Esophagus muscularis mucosa (tissue), 4 donors: Measurements from ENCODE around the gene PPP4R3A. TPM values are rescaled to one million over a fixed set of nuclear protein-coding genes. Genes with fewer than 3 reads are reported as not detected.
"Not testable (repeated sequence)": the region's sequence is repeated elsewhere in the genome, so short reads cannot be mapped to it uniquely, and the experiment has no call there.

Source experiments
- DNase-seq: peaks from one replicate; pipeline ENCODE4 v3.0.0-alpha.2; 2017; ENCODE audit errors: extremely low spot score
- H3K27ac ChIP-seq, 4 donors: fragments of 200-600 bp; sonication (generic); replicated peaks in 1 of 4; 1 replicate in 3 of 4; 2 replicates in 1 of 4; pipeline ENCODE4 v1.5.1; 2016 to 2019; ENCODE audit warnings: mild to moderate bottlenecking in 1 of 4
- H3K27me3 ChIP-seq, 4 donors: fragments of 200-600 bp; sonication (generic); one replicate each; pipeline versions ENCODE4 v1.5.1 to v1.6.0; 2016 to 2019
- H3K36me3 ChIP-seq, 4 donors: fragments of 200-600 bp; sonication (generic); one replicate each; pipeline ENCODE4 v1.5.1; 2016 to 2019
- H3K4me1 ChIP-seq, 4 donors: fragments of 200-600 bp; sonication (generic); one replicate each; pipeline ENCODE4 v1.5.1; 2016 to 2019
- H3K4me3 ChIP-seq, 4 donors: fragments of 200-600 bp; sonication (generic); 1 replicate in 2 of 4; 2 replicates in 2 of 4; pipeline ENCODE4 v1.5.1; 2016 to 2019; ENCODE audit warnings: mild to moderate bottlenecking in 4 of 4, moderate library complexity in 1 of 4
- H3K9me3 ChIP-seq, 4 donors: fragments of 200-600 bp; sonication (generic); 1 replicate in 3 of 4; 2 replicates in 1 of 4; pipeline ENCODE4 v1.5.1; 2016 to 2019
- EP300 ChIP-seq: sonication (generic); formaldehyde crosslinking; IDR thresholded peaks from one replicate; pipeline ENCODE4 v1.6.1; 2017; ENCODE audit warnings: antibody characterized with exemption
- POLR2A ChIP-seq: fragments of 450-650 bp; IDR thresholded peaks from one replicate; pipeline ENCODE4 v1.6.1; 2017; ENCODE audit warnings: antibody characterized with exemption, moderate library complexity, mild to moderate bottlenecking, low read depth
- POLR2AphosphoS5 ChIP-seq, 2 donors: sonication (generic); formaldehyde crosslinking; IDR thresholded peaks; one replicate each; pipeline ENCODE4 v1.6.1; 2017; ENCODE audit warnings: antibody characterized with exemption in 2 of 2
- WGBS: methylation state at CpG from one replicate; pipeline ENCODE4 v1.1.5; 2018; 5-methylcytosine and 5-hydroxymethylcytosine counted together
- intact Hi-C: fragments of 100-400 bp; cut with DNase I; formaldehyde crosslinking; loops from one replicate; pipeline ENCODE4 v1.15.1; 2023
- total RNA-seq, 4 donors: library from RNA; depleted of rRNA; stranded (reverse); fragments of >200 nt; gene quantifications; one replicate each; pipeline versions ENCODE4 v1.1.0 to v1.2.1, GENCODE V29; 2016
- TF ChIP-seq, protein P1 (sequence below), 3 experiments: fragments of 200-600 bp in 2 of 3; fragments of 450-650 bp in 1 of 3; sonication (generic) in 2 of 3; IDR thresholded peaks; one replicate each; pipeline ENCODE4 v1.5.1; 2017 to 2019; ENCODE audit warnings: antibody characterized with exemption in 3 of 3, mild to moderate bottlenecking in 2 of 3, moderate library complexity in 1 of 3

The PPP4R3A gene
- total RNA-seq, 4 donors from 2014 or later = 60.2 to 78.5 (median 70.4) TPM

DNA sequence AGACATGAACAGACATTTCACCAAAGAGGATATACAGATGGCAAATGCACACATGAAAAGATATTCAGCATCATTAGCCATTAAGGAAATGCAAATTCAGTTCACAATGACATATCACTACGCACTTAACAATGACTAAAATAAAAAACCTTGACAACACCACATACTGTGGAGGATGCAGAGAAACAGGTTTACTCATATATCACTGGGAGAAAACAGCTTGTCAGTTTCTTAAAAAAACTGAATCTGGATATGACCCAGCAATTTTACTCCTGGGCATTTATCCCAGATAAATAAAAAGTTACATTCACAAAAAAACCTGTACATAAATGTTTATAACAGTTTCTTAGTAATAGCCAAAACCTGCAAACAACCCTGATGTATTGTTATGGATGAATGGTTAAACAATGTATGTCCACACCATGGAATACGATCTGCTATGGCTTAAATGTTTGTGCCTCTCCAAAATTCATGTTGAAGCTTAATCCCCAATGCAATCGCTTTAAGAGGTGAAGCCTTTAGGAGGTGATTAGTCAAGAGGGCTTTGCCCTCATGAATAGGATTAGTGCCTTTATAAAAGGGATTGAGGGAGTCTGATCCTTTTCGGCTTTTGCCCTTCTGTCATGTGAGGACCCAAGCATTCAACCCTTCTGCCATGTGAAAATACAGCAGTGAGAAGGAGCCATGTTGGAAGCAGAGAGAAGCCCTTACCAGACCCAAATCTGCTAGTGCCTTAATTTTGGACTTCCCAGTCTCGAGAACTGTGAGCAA, 36.0 kb upstream of the PPP4R3A start:
- H3K36me3 ChIP-seq = no peaks in the 10 kb centered on the region
- peaks cover 0 to 7% (median 0%) of the 10 kb centered on the region in 4 donors for H3K27me3 ChIP-seq
- WGBS = 64% methylated on average over 5 of the region's 5 CpGs
- TF ChIP-seq, protein P1, sequence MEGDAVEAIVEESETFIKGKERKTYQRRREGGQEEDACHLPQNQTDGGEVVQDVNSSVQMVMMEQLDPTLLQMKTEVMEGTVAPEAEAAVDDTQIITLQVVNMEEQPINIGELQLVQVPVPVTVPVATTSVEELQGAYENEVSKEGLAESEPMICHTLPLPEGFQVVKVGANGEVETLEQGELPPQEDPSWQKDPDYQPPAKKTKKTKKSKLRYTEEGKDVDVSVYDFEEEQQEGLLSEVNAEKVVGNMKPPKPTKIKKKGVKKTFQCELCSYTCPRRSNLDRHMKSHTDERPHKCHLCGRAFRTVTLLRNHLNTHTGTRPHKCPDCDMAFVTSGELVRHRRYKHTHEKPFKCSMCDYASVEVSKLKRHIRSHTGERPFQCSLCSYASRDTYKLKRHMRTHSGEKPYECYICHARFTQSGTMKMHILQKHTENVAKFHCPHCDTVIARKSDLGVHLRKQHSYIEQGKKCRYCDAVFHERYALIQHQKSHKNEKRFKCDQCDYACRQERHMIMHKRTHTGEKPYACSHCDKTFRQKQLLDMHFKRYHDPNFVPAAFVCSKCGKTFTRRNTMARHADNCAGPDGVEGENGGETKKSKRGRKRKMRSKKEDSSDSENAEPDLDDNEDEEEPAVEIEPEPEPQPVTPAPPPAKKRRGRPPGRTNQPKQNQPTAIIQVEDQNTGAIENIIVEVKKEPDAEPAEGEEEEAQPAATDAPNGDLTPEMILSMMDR (IDR thresholded peaks at IDR 0.05) = no peak
- TF ChIP-seq POLR2A (no peak), EP300 (no peak), POLR2AphosphoS5 (IDR thresholded peaks at IDR 0.05) (no peak)
- H3K4me1 ChIP-seq = no peaks in the 10 kb centered on the region
- H3K9me3 ChIP-seq = peaks cover 0 to 9% (median 0%) of the 10 kb centered on the region in 4 donors
- no peak overlapping the region for H3K4me3 ChIP-seq
- DNase-seq = no peak
- H3K27ac ChIP-seq = no peak overlapping the region
- intact Hi-C loops = no loop called here

DNA sequence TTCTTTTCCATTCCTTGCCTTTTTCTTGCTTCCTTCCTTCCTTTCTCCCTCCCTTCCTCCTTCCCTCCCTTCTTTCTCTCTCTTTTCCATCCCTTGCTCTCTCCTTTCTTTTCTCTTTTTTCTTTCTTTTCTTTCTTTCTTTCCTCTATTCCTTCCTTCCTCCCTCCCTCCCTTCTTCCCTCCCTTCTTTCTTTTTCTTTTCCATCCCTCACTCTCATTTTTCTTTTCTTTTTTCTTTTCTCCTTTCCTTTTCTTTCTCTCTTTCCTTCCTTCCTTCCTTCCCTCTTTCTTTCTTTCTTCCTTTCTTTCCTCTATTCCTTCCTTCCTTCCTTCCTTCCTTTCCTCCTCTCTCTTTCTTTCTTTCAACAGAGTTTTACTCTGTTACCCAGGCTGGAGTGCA, 35.1 kb upstream of the PPP4R3A start:
- DNase-seq = no peak
- Histone ChIP-seq H3K27ac (no peak overlapping the region), H3K36me3 (no peaks in the 10 kb centered on the region), H3K9me3 (peaks cover 0 to 9% (median 0%) of the 10 kb centered on the region in 4 donors), H3K4me3 (no peak overlapping the region), H3K27me3 (peaks cover 0 to 7% (median 0%) of the 10 kb centered on the region in 4 donors), H3K4me1 (no peaks in the 10 kb centered on the region)
- intact Hi-C loops = no loop called here
- no peak for TF ChIP-seq EP300

DNA sequence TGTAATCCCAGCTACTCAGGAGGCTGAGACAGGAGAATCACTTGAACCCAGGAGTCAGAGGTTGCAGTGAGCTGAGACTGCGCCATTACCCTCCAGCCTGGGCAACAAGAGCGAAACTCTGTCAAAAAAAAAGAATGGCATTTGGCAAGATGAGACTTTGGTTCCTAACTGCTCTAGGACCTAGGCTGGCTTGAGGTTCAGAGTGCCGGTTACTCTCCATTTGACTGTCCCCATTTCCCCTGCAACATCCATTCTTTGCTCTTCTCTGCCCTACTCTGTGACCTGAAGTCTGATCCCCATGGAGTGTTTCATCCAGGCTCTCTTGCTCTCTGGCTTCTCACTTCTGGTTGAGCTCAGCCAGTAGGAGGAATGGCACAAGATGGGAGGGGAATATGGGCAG, 26.2 kb upstream of the PPP4R3A start:
- no peak for DNase-seq
- no peak overlapping the region for H3K27ac ChIP-seq
- TF ChIP-seq, protein P1 (IDR thresholded peaks at IDR 0.05) = no peak
- TF ChIP-seq EP300 (no peak), POLR2A (no peak), POLR2AphosphoS5 (IDR thresholded peaks at IDR 0.05) (no peak)
- H3K4me1 ChIP-seq = no peaks in the 10 kb centered on the region
- no peak overlapping the region for H3K4me3 ChIP-seq
- peaks cover 0 to 5% (median 0%) of the 10 kb centered on the region in 4 donors for H3K9me3 ChIP-seq
- H3K27me3 ChIP-seq = peaks cover 0 to 7% (median 0%) of the 10 kb centered on the region in 4 donors
- intact Hi-C loops = no loop called here
- H3K36me3 ChIP-seq = no peaks in the 10 kb centered on the region
- 94% methylated on average over 3 of the region's 3 CpGs for WGBS

DNA sequence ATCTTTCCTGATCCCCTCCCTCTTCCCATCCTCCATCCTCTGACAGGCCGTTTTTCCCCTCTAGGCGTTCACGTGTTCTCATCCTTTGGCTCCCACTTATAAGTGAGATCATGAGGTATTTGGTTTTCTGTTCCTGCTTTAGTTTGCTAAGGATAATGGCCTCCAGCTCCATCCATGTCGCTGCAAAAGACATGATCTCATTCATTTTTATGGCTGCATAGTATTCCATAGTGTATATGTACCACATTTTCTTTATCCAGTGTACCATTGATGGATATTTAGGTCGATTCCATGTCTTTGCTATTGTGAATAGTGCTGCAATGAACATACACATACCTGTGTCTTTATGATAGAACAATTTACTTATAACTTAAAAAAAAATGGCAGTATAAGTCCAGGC, 23.9 kb upstream of the PPP4R3A start:
- H3K36me3 ChIP-seq, intact Hi-C loops, H3K27ac ChIP-seq, H3K4me1 ChIP-seq, H3K27me3 ChIP-seq, DNase-seq, H3K4me3 ChIP-seq, H3K9me3 ChIP-seq: not testable (repeated sequence)
- WGBS = 86% methylated on average over 5 of the region's 5 CpGs

DNA sequence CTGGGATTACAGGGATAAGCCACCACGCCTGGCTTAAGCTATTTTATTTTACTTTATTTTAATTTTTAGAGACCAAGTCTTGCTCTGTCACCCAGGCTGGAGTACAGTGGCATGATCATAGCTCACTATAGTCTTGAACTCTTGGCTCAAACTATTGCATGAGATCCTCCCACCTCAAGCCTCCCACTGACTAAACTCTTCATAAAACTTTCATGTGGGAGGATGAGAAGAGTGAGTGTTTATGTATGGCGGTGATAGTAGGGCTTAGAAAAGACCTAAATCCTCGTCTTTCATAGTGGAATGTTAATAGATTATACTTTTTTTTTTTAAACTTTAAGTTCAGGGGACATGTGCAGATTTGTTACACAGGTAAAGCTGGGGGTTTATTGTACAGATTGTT, 23.5 kb upstream of the PPP4R3A start:
- WGBS = 62% methylated on average over 3 of the region's 3 CpGs
- TF ChIP-seq EP300 = no peak
- no peak for TF ChIP-seq POLR2A
- TF ChIP-seq, protein P1 (IDR thresholded peaks at IDR 0.05) = no peak
- TF ChIP-seq POLR2AphosphoS5 (IDR thresholded peaks at IDR 0.05) = no peak
- no peak for DNase-seq
- Histone ChIP-seq H3K27ac (no peak overlapping the region), H3K4me1 (no peaks in the 10 kb centered on the region), H3K27me3 (peaks cover 0 to 7% (median 0%) of the 10 kb centered on the region in 4 donors), H3K9me3 (no peaks in the 10 kb centered on the region), H3K4me3 (no peak overlapping the region), H3K36me3 (no peaks in the 10 kb centered on the region)
- intact Hi-C loops = no loop called here

DNA sequence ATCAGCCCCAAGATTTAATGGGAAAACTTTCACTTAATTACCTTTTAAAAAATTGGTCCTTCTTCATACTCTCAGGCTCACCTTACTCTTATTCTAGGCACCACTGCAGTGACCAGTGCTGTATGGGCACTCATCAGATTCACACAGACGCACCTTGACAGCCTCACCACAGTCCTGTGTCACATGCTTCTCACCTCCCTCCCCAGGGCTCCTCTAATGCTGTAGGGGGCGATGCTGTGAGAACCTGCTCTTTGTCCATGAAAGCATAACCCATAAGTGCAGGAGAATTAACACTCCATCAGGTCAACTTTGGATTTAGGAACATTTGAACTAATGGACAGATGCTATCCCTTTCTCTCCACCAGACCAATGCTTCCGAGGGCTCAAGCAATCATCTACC, 13.9 kb upstream of the PPP4R3A start:
- Histone ChIP-seq H3K27ac (no peak overlapping the region), H3K36me3 (no peaks in the 10 kb centered on the region), H3K27me3 (no peaks in the 10 kb centered on the region), H3K4me1 (no peaks in the 10 kb centered on the region), H3K4me3 (no peak overlapping the region), H3K9me3 (peaks cover 0 to 5% (median 2%) of the 10 kb centered on the region in 4 donors)
- intact Hi-C loops = no loop called here
- TF ChIP-seq, protein P1 (IDR thresholded peaks at IDR 0.05) = no peak
- TF ChIP-seq POLR2A (no peak), EP300 (no peak), POLR2AphosphoS5 (IDR thresholded peaks at IDR 0.05) (no peak)
- no peak for DNase-seq
- WGBS = 86% methylated on average over 3 of the region's 3 CpGs
